ENCODE data around the gene NCBP3.

DNA sequence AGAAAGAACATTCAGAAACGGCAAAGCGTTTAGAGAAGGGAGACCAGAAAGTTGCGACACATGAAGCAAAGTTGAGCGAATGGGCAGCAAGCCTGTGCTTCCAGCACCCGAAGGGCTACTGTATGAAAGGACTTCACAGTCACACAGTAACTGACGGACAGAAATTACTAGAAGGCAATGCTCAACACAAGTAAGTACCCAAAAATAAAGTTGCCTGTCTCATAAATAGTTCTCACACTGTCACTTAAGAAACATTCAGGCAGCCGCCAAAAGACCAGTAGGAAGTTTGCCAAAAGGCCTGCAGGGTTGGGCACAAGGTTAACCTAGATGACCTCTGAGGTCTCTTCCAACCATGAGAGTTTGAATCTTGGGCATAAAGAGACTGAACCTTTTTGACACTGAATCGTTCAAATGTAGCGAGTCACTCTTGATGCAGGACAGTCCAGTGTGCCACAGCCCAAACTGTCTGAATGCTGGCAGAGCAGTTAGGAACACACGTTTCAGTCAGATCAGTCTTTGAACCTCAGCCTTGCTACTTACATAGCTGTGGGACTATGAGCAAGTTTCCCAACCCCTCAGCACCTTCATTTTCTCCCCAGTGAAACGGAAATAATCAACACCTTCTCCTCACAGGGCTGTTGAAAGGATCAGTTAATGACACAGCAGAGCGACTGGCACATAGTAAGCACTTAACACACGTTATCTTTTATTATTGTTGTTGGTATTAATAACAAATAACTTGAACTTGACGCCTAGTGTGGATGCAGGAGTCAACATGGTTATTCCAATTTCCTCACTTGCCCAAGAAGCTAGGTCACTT is 10.4 kb downstream of the NCBP3 start:
- TF ChIP-seq, protein P1, sequence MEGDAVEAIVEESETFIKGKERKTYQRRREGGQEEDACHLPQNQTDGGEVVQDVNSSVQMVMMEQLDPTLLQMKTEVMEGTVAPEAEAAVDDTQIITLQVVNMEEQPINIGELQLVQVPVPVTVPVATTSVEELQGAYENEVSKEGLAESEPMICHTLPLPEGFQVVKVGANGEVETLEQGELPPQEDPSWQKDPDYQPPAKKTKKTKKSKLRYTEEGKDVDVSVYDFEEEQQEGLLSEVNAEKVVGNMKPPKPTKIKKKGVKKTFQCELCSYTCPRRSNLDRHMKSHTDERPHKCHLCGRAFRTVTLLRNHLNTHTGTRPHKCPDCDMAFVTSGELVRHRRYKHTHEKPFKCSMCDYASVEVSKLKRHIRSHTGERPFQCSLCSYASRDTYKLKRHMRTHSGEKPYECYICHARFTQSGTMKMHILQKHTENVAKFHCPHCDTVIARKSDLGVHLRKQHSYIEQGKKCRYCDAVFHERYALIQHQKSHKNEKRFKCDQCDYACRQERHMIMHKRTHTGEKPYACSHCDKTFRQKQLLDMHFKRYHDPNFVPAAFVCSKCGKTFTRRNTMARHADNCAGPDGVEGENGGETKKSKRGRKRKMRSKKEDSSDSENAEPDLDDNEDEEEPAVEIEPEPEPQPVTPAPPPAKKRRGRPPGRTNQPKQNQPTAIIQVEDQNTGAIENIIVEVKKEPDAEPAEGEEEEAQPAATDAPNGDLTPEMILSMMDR (IDR thresholded peaks at IDR 0.05 in 4 of 5, conservative IDR thresholded peaks at IDR 0.05 in 1 of 5) = no peak
- TF ChIP-seq POLR2A (IDR thresholded peaks at IDR 0.05) = no peak

All from gastrocnemius medialis (tissue), 4 donors.